DMS53 (cell line): ENCODE data around the gene NCOA1.
A peak's percentile ranks its signal among the peaks of the same experiment; 100 is the strongest.
"Not testable (repeated sequence)": the region's sequence is repeated elsewhere in the genome, so short reads cannot be mapped to it uniquely, and the experiment has no call there.

Experiments
- DNase-seq: peaks from one replicate; lab custom pipeline; 2025; lab: John Stamatoyannopoulos, UW

The NCOA1 gene

GRCh38 chr2:24474053-24474452, 17.0 kb upstream of the NCOA1 start:
- DNase-seq, result no peak

GRCh38 chr2:24477229-24477628, 13.8 kb upstream of the NCOA1 start:
- DNase-seq, result no peak

GRCh38 chr2:24478243-24478642, 12.8 kb upstream of the NCOA1 start:
- no peak for DNase-seq

GRCh38 chr2:24480245-24480644, 10.8 kb upstream of the NCOA1 start:
- DNase-seq, result no peak

GRCh38 chr2:24482251-24482971, 8.6 kb upstream of the NCOA1 start:
- no peak for DNase-seq

- no peak for DNase-seq
Measured at GRCh38 chr2:24482972-24483300, 8.1 kb upstream of the NCOA1 start.

GRCh38 chr2:24484677-24485076, 6.4 kb upstream of the NCOA1 start:
- DNase-seq, result not testable (repeated sequence)

GRCh38 chr2:24485197-24485596, 5.9 kb upstream of the NCOA1 start:
- no peak for DNase-seq

GRCh38 chr2:24486636-24487205, 4.3 kb upstream of the NCOA1 start:
- no peak for DNase-seq

GRCh38 chr2:24489465-24490180, 1.4 kb upstream of the NCOA1 start:
- DNase-seq, result peak; percentile 21

- DNase-seq, result peak; percentile 70
Measured at GRCh38 chr2:24490181-24490689, 819 bp upstream of the NCOA1 start.

- DNase-seq, result peak; percentile 75
Measured at GRCh38 chr2:24491542-24492420, 727 bp downstream of the NCOA1 start.

GRCh38 chr2:24492421-24493279, 1.6 kb downstream of the NCOA1 start:
- peak; percentile 37 for DNase-seq

GRCh38 chr2:24493713-24494112, 2.7 kb downstream of the NCOA1 start:
- no peak for DNase-seq

- no peak for DNase-seq
Measured at GRCh38 chr2:24494410-24494809, 3.4 kb downstream of the NCOA1 start.

- DNase-seq, result no peak
Measured at GRCh38 chr2:24495451-24495850, 4.4 kb downstream of the NCOA1 start.

- no peak for DNase-seq
Measured at GRCh38 chr2:24496959-24497358, 5.9 kb downstream of the NCOA1 start.

GRCh38 chr2:24497685-24498084, 6.6 kb downstream of the NCOA1 start:
- DNase-seq, result no peak

- no peak for DNase-seq
Measured at GRCh38 chr2:24498121-24498520, 7.1 kb downstream of the NCOA1 start.

GRCh38 chr2:24501813-24502212, 10.8 kb downstream of the NCOA1 start:
- no peak for DNase-seq
